ENCODE data around the gene TMEM106B.

TMEM106B gene

DNA sequence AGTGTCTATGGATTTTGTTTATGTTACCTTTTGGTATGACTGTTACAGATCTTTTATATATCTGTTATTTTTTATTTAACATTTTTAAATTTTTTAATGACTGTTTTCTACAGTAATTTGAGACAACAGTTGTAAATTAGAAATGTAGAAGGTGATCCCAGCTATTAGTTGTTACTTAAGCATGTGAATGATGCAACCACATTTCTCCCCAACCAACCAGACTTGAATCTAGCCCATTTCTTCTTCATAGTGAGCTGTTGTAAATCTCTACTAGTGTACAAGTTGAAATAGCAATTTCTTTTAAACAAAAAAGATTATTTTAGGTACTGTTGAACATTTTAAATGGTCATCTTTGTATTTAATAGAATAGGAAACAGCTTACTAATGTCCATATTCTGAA lies 18.0 kb downstream of the TMEM106B start:
- ATAC-seq = no peak

DNA sequence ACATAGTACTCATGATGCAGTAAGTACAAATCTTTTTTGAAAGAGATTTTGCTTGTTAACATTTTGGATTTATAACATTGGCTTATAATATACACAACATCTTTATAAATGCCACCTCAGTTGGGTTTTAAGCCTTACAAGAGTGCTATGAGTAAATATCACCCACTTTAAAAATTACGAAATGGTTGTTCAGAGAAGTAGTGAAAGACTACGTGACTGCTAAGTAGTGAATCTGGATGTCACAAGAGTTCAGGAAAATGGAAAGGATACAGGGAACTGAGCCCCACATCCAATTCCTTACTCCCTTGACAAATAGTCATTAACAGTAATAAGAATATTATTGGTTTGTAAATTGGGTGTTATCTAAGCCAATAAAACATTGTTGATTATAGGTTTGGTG lies 20.0 kb downstream of the TMEM106B start:
- no peak for ATAC-seq

DNA sequence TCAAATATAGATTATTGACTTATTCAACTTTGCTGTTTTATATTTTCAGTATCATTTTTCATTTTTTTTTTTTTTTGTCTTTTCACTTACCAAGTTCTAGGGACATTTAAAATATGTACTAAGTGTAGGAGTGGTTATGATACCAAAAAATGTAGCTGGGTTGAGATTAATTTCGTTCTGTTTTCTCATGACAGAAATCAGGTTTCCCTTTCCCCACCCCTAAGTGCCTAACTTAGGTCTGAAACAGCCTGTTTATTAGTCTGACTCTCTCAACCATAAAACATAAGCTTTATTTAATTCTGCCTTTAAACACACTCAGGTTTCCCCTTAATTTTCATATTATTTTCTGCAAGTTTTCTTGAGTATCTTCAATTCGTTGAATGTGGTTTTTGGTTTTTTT lies 22.1 kb downstream of the TMEM106B start:
- ATAC-seq = no peak

DNA sequence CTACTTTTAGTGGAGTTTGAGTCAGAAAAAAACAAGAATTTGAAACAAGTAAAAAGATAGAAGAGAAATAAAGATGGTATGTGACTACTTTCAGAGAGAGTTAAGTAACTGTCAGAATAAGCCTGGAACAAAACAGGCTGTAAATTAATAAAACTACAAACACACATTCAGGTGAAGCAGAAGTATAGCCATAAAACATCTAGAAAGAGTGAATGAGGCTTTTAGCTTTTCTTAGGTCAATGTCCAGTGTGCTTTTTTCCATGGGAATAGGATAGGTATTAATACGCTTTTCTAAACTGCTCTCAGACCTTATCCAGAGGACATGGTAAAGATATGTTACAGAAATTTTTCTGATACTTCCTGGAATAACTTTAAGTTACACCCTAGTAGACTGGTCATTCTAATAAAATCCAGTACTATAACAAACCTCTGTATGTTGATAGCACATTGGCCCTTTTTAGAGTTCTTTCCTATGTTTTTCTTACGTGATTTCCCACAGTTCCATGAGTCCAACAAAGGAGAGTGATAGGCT lies 23.3 kb downstream of the TMEM106B start:
- no peak for ATAC-seq

DNA sequence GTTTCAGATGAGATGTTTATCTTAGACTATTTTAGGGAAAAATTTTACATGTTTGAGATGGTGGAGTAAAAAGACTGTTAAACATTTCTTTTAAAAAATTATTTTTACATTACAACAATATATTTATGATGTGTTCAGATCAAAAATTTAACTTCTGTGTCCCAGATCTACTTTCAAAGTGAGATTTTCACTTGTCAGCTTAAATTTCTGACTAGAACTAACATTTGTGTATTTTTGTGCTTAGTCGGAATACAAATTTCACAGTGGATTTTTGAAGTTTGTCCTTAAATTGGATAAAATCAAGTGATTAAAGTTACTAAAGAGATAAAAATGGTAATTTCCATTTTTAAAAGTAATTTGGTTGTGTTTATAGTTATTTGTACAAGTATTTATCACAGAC lies 24.9 kb downstream of the TMEM106B start:
- ATAC-seq = no peak

DNA sequence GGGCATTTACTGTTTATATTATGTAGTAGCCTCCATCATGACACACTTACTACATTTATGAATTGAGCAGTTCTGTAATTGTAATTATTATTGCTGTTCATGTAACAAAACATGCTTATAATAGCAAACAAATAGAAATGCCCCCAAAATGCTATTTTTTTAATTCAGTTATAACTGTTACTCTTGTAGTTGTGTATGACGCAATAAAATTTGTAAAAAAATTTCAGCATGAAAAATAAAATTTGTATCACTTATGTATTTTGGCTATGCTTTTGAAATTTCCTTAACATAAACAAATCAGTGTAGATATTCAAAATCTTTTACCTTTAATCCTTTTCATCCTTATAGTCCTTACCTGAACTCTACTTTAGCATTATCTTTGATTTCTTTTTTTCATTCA lies 25.9 kb downstream of the TMEM106B start:
- ATAC-seq = no peak

DNA sequence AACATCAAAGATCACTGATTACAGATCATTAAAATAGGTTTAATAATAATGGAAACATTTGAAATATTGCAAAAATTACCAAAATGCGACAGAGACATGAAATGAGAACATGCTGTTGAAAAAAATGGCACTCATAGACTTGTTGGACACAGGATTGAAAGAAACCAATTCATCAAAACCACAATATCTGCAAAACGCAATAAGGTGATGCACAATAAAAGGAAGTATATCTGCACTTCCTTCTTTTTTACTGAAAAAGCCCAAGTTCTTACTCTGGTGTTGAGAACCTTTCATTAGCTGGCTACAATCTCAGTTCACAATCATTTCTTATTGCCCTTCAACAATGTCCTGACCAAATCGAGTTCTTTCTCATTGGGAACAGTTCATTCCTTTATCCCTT lies 28.7 kb downstream of the TMEM106B start:
- ATAC-seq = no peak

DNA sequence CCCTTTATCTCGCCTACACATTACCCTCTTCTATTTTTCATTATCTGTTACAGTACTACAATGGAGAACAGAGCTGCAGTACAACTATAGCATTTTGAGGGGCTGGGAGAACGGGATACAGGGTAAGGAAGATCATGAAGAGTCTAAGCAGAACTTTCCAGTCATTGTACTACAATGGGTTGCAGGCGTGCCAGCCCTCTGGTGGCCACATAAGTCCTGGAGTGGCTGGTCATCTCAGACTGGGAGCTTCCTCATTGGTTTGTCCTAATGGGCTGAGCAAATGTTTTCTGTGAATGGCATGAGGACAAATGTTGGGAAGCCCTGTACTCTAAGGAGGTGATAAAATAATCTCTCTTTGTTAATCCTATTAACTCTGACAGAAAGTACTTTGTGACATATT lies 33.0 kb downstream of the TMEM106B start:
- ATAC-seq = no peak

DNA sequence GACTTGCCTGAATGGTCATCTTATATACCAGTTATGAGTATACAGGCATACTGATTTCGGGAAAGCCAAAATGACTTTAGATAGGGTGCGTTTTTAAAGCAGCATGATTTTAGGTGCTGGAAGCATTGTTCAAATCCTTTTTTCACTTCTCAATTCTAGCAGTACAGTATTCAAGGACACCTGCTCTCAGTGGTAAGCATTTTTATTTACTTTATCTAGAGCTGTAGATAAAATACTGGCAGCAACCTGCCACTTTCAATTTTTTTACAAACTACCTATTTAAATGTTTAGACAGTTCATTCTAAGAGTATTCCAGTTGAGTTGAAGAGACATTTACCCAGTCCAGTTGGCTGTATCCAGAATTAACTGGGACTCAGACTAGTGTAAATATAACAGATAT lies 33.6 kb downstream of the TMEM106B start:
- ATAC-seq = no peak

DNA sequence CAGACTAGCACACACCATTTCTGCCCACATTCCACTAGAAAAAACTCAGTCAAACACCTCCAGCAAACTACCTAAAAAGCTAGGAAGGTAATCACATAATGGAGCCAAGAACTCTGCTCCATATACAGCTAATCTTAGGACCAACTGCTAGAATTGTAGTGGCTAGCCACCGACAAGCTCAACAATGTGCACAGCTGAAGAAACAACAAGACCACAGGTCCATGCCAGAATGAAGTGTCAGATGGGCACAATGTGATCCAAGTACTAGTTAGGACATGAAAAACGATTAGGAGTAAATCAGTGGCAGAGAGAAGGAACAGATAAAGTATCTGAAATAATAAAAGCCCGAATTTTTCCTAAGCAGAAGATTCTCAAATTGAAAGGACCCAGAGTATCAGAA lies 38.6 kb downstream of the TMEM106B start:
- ATAC-seq = no peak

DNA sequence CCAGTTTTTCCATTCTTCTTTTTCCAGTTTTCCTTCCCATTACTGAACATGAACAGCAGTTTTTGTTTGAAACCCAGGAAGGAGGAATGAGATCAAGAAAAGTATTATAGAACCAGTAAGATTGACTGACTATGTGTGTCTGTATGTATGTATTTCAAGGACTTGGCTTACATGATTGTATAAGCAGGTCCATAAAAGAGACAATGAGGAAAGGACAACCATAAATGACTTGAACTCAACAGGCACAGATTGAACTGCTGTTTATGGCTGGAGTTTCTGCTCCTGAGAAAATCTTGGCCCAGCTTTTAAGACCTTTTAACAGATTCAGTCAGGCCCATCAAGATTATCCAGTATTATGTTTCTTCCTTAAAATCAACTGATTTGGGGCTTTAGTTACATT lies 39.1 kb downstream of the TMEM106B start:
- no peak for ATAC-seq

DNA sequence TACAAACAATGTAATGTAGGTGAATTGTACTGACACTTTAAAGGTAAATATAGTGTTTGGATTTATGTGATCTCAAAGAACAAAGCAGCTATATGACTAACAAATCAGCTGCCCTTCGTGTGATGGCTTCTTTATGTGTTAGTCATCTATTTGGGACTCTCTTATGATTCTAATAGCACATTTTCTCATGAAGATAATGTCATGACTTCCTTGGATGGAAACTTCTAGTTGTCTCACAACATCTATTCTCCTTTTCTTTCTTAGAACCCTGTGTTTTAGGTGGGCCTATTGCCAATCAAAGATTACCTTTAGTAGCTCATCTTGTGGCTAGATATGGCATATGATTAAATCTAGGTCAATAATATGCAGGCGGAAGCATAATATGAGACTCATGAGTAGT lies 45.0 kb downstream of the TMEM106B start:
- ATAC-seq = peak; percentile 50 to 52

DNA sequence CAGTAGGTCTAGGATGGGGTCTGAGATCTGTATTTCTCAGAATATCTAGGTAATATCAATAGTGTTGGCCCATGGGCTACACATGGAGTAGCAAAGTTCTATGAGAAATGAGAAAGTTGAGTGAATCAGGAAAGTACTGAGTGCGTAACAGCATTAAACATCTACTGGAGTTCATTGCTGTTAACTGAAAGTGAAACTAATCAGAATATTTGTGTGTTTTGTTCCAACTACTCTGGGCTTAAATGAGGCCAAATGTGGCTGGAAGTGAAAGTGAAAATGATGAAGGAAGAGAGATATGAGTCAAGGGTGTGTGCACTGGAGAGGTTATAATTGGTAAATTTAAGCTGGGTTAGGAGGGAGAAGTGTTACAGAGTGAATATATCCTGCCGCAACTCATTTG lies 46.5 kb downstream of the TMEM106B start:
- peak; percentile 90 to 93 for ATAC-seq

DNA sequence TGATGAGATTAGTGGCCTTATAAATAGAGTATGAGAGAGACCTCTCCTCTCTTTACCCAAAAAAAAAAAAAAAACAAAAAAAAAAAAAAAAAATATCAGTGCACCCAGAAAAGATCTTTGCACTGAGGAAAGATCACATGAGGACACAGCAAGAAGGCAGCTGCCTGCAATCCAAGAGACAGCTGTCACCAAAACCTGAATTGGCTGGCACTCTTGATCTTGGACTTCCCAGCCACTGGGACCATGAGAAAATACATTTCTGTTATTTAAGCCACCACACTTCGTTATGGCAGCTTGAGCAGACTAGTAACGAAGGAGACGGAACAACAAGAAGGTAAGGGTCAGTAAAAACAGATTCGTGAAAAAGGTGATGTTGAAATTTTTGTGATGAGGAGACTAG lies 47.0 kb downstream of the TMEM106B start:
- ATAC-seq = no peak

DNA sequence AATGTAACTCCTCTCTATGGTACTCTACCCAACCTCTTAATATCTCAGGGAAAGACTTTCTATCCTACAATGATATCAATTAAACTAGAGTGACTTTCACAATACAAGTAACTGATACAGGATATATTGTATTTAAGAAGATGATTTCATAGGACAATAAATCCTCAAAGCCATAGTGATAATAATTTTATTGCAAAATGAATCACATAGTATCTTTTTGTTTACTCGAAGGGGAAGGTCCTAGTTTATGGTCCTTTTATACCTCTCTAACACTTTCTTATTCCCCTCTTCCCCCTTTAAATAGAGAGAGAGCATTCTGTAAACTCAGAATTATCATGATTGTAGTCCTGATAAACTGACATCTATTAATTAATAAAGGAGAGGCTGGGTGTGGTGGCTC lies 56.4 kb downstream of the TMEM106B start:
- ATAC-seq = no peak

DNA sequence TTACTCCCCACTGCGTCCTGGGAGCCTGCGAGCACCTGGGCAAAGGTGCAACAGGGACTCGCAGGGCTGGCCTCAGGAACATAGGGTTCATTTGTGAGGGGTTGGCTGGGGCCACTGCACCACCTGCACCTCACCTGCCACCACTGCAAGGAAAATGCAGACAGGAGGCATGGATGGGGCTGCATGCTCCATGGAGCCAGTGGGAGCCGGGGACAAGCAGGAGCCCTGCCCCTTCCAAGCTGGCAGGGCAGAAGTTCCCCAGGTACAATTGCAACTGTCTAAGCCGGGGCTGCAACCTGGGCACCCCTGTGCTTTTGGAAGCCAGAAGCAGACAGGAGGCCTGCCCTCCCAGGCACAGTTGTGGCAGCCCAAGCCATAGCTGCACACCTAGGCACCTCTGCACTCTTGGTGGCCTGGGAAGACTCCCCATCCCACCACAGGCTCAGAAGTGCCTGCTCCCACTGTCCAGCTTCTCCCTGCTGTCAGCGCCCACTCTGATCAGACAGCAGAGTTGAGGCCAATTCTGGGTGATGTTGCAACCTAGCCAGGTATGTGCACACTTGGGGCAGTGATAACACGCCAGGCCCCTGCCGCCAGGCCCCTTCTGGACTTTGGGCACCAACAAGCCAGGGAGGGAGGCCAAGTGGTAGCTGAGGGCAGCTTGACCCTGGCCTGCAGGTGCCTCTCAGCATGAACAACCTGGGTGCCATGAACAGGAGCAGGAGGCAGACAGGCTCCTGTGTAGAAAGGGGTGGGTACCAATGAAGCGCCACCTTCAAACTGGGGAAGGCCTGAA lies 58.2 kb downstream of the TMEM106B start:
- no peak for ATAC-seq

DNA sequence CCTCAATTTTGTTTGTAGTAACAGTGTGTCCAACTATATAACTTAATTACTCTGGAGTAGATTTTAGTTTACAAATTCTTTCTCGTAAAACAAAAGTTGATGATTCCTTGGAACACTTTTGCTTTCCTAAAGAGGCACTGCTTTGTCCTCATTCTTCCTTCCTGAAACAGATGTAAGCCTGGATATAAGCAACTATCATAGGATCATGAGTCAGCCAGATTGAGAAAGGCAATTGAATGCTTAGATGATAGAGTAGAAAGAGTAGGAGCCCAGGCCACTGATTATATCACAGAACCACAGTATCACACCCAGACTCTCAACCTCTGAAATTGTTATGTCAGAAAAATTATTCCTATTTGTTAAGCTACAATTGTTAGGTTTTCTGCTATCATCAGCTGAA lies 69.9 kb downstream of the TMEM106B start:
- no peak for ATAC-seq

DNA sequence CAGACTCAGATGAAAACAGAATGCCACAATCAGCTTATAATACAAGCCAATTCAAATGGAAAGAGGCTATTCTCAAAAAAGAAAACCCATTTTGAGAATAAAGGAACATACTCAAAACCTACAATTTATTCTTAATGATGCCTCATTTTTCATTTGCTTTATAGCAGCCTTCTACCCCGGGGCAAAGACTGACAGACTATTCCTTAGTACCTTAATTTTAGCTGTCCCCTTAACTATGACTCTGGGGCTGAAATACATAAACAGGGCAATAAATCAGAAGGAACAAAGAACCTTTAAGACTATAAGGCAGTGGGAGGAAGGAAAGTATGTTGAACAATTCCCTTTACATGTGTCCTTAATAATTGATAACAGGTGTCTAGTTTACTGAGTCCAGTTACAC lies 76.8 kb downstream of the TMEM106B start:
- ATAC-seq = no peak

DNA sequence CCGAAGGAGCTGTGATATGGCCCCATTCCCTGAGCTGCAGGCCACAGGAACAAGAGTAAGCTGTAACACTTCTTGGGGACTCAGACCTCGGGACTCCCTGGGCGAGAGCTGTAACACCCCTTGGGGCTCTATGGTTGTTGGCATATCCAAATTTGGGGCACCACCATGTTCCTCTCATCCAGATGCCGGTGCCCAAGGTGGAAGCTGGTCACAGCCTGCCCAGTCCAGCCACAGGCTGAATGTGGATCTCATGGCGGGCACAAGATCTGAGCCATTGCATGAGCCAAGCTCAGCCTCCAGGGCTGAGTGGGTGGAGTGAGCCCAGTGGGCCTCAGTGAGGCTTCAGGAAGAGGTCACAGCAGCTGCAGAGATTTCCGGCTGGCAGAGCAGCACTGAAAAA lies 78.9 kb downstream of the TMEM106B start:
- no peak for ATAC-seq

DNA sequence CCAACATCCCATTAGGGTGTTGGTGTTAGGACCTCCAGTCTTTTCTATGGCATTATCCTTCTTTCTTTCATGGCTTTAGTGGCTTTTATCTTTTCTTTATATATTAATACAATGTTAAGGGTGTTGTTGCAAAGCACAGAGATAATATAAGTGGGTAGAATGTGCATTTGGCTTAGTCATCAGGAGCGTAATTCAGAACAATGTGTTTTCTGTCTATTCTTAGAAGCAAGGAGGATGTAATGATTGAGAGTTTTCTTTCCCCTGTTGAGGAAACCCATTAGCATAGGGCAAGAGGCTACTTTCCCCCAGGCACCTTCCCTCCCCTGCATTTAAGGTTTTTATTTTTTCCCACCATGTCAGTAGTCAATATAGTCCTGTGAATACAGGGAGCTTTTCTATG lies 79.7 kb downstream of the TMEM106B start:
- ATAC-seq = no peak

DNA sequence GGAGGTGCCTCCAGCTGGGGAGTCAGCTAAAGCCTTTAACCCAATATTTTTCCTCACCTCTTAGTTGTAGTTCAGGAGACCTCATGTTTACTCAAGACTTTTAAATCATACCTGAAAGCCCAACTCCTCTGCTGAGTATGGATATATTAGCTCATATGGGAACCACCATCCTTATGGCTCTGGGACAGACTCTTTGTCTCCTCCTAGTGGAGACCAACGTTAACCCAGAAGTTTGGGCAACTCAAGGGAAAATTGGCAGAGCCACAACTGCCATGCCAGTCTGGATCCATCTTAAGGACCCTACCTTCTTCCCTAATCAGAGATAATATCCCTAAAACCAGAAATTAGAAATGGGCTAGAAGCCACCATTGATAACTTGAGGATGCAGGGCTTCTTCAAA lies 80.8 kb downstream of the TMEM106B start:
- no peak for ATAC-seq

Measured in activated CD4-positive, CD25-positive, alpha-beta regulatory T cell treated with anti-CD3 and anti-CD28 coated beads, Interleukin-2, amount 50 U/mL, for 24 hours (primary cell).